ENCODE results near the gene TMEM88.

DNA sequence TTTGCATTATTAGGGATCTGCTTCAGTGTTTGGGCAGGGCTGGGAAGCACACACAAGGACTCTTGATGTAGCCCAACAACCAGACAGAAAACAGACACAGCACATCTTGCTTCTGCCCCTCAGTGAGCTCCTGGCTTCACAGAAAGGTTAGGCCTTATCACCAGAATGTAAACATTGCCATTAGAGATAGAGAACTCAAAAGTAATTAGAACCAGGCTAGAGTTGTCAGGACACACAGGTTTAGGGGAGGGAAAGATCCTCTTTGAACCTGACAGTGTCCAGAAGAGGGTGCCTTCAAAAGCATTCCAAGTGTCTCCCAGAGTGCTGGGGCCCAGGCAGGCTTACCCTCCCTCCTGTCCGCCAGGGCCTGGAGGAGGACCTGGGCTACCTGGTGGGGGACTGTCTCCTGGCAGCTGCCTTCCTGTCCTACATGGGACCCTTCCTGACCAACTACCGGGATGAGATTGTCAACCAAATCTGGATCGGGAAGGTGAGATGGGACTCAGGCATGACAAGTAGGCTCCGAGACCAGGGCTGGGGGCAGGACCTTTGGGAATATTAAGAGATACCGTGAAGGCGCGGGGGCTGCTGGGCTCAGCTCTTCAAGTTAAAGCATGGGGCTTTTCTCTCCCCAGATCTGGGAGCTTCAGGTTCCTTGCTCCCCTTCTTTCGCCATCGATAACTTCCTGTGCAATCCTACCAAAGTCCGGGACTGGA is 37.8 kb upstream of the TMEM88 start:
- TF ChIP-seq CTCF (IDR thresholded peaks at IDR 0.05; ENCODE audit: extremely low read depth in 1 of 2, insufficient read depth in 1 of 2, low read depth in 1 of 2, low read length in 2 of 2) (no peak), POLR2A (IDR thresholded peaks at IDR 0.05; ENCODE audit: low read depth, low read length) (no peak), EZH2 (IDR thresholded peaks at IDR 0.05; ENCODE audit: borderline replicate concordance, low read depth, low read length, severe bottlenecking) (no peak)

Measured in endothelial cell of umbilical vein (primary cell).